Erythroblast (primary cell): ENCODE data around the gene CFDP1.
"Not testable (repeated sequence)": the region's sequence is repeated elsewhere in the genome, so short reads cannot be mapped to it uniquely, and the experiment has no call there.

Experiments used
- DNase-seq, 2 experiments: peaks; one replicate each; lab custom pipeline; 2025; lab: John Stamatoyannopoulos, UW
- GATA1 ChIP-seq: IDR thresholded peaks from 2 replicates; pipeline ENCODE4 v1.6.1; 2011; ENCODE audit warnings: low read depth, mild to moderate bottlenecking, control low read depth, low read length, moderate library complexity
- POLR2A ChIP-seq: IDR thresholded peaks from 2 replicates; pipeline ENCODE4 v1.6.1; 2011; ENCODE audit warnings: mild to moderate bottlenecking, low read length

Gene CFDP1

DNA sequence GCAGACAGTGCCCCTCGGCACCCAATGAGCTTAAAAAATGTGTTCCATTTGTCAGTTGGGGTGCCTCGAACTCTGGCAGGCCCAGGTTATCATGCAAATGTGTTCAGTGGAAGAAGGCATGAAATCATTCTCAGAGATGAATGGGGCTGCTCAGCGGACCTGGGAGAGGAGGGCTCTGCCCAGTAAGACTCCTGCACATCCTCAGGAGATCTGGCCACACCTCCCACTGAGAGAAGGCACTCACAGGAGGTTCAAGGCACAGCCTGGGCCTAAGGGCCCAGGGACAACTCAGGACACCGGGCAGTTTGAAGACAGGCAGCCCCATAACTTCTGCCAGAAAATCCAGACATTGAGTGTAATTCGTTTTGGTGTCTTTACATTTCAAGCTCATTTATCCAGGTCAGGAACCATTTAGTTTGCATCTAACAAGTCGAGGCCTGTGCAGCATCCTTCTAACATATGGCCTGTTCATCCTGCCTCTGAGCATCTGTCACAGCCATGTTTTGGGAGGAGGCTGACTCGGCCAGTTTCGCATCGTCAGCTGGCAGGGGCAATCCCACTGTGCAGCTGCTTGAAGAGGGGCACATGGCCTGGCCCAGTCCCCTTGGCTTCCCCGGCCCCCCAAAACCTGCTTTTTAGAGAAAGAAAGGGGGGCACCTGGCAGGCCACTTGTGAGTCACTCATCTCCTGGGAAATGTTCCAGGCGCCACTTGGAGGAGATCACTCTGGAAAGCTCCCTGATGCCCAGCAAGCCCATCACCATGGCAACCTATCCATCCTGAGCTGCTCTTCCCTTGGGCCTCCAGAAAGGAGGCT is 150.6 kb downstream of the CFDP1 start:
- DNase-seq = no peak
- no peak for TF ChIP-seq GATA1
- TF ChIP-seq POLR2A = no peak

GRCh38 chr16:75281826-75282225 is 151.5 kb downstream of the CFDP1 start:
- TF ChIP-seq GATA1 = no peak
- no peak for TF ChIP-seq POLR2A
- DNase-seq = no peak

- not testable (repeated sequence) for DNase-seq
Observed at GRCh38 chr16:75281009-75281408, 152.3 kb downstream of the CFDP1 start.

- no peak for TF ChIP-seq POLR2A
- no peak for TF ChIP-seq GATA1
- no peak for DNase-seq
Observed at GRCh38 chr16:75280331-75280804, 152.9 kb downstream of the CFDP1 start.

DNA sequence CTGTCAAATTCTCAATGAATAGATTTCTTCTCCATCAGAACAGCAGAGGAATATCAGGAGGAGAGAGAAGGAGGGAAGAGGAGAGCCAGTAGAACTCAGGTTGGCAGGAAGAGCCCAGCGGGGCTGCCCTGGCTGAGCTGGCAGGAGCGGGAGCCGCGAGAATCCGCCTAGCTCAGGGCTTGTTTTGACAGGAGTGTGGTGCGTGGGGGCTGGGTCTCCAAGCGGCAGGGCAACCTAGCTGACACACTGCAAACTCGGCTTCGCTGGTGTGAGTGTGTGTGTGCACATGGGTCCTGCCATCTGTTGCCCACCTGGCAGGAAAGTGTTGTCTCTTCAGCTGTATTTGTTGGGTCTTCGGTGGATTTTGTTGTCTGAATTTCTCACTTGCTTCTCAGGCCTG is 154.0 kb downstream of the CFDP1 start:
- TF ChIP-seq GATA1 = no peak
- TF ChIP-seq POLR2A = no peak
- no peak for DNase-seq

DNA sequence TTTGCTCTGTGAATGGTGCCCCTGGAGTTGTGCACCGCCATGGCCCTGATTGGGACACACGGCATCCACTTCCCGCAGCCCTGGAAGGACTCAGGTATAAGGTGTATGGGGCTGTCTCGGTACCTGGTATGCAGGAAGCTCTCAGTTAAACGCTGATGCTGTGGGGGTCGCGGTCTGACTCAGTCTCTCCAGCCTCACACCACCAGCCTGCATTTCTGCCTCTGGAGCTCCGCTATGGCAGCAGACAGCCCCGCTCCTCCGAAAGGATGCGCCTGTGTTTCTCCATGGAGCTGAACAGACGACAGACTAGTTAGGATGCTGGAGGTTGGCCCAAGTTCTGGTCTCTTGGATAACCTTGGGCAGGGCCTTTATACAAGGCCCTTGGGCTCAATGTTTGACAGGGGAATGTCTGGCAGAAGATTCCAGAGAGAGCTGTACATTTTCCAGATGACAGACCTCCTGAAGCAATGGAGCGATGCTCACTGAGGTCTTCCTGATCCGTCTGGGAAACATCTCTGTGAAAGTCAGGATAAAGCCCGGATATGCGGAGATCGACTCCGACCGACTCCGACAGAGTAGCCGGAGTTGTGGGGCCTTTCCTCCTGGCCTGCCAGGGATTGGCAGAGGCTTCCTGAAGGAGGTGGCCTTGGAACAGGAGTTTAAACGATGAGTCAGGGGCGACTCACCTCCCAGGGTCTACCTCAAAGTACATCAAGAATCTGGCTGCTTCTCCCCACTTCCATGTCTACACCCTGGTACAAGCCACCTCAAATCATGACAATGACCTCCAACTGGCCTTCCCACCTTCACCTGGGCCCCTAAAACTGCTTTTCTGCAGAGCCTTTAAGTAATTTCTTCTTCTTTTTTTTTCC is 160.0 kb downstream of the CFDP1 start:
- TF ChIP-seq GATA1 = no peak
- TF ChIP-seq POLR2A = no peak
- DNase-seq = peak in 1 of 2 experiments; percentile 12

- DNase-seq = not testable (repeated sequence)
Observed at GRCh38 chr16:75272629-75273028, 160.7 kb downstream of the CFDP1 start.

- TF ChIP-seq GATA1 = no peak
- no peak for TF ChIP-seq POLR2A
- no peak for DNase-seq
Observed at GRCh38 chr16:75272097-75272551, 161.2 kb downstream of the CFDP1 start.

- no peak for DNase-seq
- no peak for TF ChIP-seq GATA1
- TF ChIP-seq POLR2A = no peak
Observed at GRCh38 chr16:75271441-75272096, 161.7 kb downstream of the CFDP1 start.

- not testable (repeated sequence) for DNase-seq
Observed at GRCh38 chr16:75269358-75269757, 163.9 kb downstream of the CFDP1 start.

DNA sequence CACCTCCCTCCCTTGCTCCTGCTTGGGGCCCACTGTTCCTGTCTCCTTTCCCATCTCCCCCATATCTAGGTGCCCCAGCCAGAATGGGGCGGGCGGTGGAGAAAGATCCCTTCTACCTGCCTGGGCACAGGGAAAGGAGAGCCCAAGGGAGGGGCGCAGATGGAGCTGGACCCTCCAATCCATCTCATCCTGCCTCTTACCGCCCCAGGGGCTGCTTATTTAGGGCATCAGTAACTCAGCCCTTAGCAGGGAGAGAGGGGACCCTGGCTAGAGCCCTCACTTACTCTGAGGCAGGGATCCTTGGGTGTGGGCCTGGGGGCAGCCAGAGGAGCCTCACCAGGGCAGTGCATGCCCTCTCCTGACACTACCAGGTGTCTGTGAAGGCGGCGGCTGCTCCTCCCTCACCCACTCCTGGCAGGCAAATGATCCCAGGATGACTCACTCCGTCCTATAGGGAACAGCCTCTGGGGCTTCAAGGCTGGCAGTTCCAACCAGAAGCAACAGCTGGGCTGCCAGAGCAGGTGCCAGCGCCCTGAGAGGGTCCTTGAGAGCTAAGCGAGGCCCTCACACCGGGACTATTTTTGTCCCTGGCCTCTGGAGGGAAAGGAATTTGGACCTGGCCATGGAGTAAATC is 165.6 kb downstream of the CFDP1 start:
- DNase-seq = no peak
- TF ChIP-seq POLR2A = no peak
- TF ChIP-seq GATA1 = no peak

DNA sequence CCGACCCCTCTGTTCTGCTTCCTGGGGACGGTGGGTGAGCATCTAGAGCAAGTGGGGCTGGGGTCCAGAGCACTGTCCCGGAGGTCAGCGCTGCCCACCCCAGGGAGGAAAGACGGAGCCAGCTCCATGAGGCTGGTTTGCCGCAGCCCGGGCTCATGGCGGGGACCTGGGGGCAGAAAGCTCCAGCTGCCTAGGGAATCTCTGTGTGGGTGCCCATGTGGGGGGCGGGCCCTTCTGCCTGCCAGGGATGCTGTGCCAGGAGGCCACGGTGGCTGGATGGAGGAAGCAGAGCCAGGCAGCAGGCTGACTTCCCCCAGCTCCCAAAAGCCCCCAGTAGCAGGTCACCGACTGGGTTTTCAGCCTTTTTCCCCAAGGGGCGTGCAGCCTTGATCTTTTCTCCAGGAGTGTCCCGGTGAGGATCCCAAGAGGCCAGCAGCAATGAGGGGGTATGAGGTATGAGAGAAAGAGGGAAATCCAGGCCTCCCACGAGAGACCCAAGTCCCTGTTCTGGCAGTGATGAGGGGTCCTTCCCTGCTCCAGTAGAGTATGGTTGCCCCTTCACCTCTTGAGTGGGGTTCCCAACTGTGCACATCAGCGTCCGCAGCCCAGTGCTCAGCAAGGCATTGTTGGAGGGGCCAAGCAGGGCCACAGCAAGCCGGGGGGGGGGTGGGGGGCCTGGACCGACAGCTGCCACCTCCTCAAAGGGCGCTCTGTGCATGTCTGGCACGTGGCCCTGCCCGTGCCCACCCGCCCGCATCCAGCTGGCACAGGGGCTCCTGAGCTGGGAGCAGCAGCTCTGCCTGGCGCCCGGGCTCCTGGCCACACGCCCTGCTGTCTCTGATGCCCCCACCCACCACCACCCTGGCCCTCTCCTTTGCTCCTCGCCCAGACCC is 166.3 kb downstream of the CFDP1 start:
- no peak for TF ChIP-seq POLR2A
- TF ChIP-seq GATA1 = no peak
- DNase-seq = no peak
